OCI-LY7 (cell line): ENCODE measurements around the gene AMY2B.

Experiments used
- CTCF ChIP-seq: fragments of 200-600 bp; sonication (generic); conservative IDR thresholded peaks from 2 replicates; pipeline ENCODE4 v1.5.1; 2014; ENCODE audit warnings: mild to moderate bottlenecking, antibody characterized with exemption, low read length, moderate library complexity, mixed read lengths
- EZH2phosphoT487 ChIP-seq: fragments of 200-600 bp; sonication (generic); IDR thresholded peaks from 2 replicates; pipeline ENCODE4 v1.6.1; 2018; ENCODE audit warnings: low read depth, borderline replicate concordance, mild to moderate bottlenecking, mixed run types, antibody characterized with exemption, low read length, moderate library complexity, mixed read lengths

DNA sequence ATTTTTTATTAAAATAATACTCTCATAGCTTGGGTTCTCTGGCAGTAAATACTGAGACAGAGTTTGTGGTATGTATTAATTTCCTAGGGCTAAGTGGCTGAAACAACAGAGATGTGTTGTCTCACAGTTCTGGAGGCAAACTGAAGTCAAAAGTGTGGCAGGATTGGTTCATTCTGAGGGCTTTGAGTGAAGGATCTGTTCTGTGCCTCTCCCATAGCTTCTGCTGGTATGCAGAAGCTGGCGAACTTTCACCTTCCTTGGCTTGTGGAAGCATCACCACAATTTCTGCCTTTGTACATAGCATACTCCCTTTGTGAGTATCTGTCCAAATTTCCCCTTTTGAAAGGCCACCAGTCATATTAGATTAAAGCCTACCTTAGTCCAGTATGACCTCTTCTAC is 24.9 kb upstream of the AMY2B start:
- no peak for TF ChIP-seq CTCF
- TF ChIP-seq EZH2phosphoT487 = no peak
